GOT3 (cell line): ENCODE data around the gene PGPEP1.
A peak's percentile ranks its signal among the peaks of the same experiment; 100 is the strongest.
"Not testable (repeated sequence)": the region's sequence is repeated elsewhere in the genome, so short reads cannot be mapped to it uniquely, and the experiment has no call there.

ENCODE experiments used
- DNase-seq: peaks from one replicate; lab custom pipeline; 2025; ENCODE audit warnings: mixed read lengths; lab: John Stamatoyannopoulos, UW

PGPEP1 gene

GRCh38 chr19:18308051-18308947 lies 32.1 kb upstream of the PGPEP1 start:
- DNase-seq = no peak

GRCh38 chr19:18308948-18309325 lies 31.5 kb upstream of the PGPEP1 start:
- DNase-seq = no peak

DNA sequence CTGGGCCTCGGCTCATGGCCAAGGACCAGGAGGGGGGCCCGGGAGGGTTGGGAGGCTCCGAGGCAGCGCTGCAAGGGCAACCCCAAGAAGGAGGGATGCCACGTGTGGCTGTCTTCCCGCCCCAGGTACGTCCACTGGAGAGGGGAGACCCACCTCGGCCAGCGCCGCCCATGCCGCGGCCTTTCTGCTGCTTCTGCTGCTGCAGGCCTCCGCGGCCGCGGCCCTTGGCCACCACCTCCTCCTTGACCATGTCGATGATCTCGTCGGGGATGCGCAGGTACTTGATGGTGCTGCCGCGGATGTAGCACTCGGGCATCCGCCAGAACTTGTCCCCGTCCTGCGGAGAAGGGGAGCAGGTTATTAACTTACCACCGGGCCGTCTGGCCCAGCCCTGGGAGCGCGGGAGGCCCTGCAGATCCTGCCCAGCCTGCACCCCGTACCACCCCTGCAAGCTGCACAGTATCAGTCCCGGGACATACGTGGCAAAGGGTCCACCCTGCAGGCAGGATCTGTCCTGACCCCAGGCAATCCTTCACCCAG lies 30.8 kb upstream of the PGPEP1 start:
- no peak for DNase-seq

DNA sequence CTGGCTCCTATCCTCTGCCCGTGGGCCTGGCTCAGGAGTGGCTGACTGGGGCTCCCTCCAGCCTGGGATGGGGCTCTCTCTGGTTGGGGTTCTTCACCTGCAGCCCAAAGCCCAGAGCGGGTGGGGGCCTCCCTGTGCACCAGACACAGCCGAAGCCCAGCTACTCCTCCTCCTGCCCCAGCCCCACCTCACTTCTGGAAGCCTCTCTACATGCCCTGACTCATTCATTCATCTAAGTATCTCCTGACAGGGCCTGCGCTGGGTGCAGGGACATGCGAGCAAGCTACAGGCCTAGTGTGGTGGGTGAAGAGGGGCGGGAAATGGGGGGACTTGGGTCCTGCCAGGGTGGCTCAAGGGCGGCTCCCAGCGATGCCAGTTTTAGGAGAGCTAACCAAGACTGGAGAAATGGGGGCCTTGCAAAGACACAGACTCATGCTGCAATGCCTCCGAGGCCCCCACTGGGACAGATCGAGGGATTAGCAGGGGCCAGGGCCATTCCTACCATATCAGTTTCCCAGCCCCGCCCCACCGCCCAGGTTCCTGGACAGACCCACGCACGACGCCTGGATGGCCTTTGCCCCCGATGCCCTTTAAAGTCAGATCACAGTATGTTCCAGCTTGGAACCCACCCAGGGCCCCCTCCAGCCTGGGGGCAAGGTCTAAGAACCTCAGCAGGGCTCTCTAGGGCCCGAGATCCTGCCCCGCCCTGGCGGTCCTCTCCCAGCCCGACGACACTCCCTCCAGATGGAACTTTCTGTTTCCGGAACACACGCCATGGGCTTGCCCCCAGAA lies 30.1 kb upstream of the PGPEP1 start:
- no peak for DNase-seq

DNA sequence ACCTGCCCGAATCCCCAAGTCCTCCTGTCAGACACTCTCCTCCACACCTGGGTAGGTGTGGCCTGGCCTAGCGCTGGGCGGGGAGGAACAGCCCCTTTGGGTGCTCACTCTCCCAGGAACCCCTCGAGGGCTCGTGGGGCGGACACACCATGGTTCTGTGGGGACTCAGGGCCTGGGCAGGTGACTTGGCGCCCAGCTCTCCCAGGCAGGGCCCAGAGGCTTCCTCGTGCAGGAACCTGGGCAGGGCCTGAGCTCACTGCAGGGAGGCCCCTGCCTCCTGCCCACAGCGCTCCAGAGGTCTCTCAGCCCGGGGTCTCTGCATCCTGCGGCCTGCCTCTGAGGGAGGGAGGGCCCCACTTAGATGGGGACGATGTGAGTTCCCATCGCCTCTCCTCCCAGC lies 29.4 kb upstream of the PGPEP1 start:
- DNase-seq = no peak

DNA sequence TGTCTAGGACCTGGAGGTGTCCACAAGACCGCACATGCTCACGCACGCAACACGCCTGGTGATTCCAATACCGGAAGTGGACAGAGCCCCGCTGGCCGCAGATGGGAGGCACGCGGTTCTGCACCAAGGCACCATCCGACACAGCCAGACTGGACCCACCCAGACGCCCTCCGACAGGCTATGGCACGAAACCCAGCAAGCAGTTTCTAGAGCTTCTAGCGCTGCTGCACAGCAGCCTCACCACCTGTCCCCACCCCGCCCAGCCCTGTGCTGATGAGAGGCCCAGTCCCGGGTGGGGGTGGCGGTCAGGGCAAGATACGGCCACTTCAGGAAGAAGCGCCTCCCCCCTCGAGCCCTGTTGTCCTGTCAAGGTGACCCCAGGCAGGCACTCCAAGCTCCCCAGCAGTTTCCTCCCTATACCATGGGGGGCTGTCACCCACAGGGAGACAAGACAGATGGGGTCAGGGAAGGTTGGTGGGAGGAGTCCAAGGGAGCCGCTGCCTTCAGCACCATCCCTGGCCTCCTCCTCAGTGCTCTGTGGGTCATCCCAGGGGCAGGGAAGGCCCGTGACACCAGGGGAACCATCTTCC lies 28.8 kb upstream of the PGPEP1 start:
- no peak for DNase-seq

- DNase-seq = no peak
Measured at GRCh38 chr19:18312092-18312534, 28.3 kb upstream of the PGPEP1 start.

DNA sequence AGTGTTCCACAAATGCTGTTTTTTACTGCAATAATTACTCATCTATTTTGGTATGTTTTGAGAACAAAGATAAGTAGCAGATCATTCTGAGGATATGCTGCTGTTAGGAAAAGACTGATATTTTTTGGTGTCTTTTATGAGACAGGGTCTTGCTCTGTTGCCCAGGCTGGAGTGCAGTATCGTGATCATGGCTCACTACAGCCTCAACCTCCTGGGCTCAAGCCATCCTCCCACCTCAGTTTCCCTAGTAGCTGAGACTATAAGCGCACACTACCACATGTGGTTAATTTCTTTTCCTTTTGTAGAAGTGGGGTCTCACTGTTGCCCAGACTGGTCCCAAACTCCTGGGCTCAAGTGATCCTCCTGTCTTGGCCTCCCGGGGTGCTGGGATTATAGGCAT lies 27.0 kb upstream of the PGPEP1 start:
- DNase-seq = no peak

DNA sequence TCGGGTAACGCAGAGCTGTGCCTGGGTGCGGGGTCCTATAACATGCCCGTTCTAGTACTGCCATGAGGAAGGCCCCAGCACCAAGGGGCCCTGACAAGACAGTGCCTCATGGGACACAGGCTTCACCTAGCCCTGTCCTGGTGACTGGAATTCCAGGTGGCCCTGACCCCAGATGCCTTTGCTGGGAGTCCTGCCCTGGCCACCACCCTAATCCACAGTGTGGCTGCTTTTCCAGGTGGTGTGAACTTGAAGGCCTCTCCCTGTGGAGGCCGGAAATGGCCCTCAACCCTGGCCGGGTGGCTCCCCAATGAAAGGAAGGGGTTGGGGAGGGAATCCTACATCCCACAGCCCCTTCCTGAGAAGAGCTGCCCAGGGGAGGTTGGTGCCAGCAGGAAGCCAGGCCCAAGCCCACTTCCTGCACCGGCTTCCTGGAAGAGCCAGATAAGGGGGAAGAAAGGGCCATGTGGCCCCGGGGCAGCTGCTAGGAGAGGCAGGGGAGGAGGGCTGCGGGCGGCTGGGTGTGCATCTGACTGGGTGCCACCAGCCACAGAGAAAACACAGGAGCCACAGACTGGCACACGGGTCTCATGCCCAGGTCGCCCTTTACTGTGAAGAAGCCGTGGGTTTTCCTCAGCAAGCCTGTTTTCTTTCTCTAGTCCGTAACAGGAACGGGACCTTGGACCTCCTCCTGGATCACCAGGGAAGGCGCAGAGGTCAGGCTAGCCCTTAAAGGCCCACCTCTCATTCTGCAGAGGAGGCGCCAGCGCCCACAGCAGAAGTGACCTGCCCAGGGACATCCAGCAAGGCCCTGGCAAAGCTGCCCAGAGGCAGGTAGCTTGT lies 22.2 kb upstream of the PGPEP1 start:
- DNase-seq = no peak

DNA sequence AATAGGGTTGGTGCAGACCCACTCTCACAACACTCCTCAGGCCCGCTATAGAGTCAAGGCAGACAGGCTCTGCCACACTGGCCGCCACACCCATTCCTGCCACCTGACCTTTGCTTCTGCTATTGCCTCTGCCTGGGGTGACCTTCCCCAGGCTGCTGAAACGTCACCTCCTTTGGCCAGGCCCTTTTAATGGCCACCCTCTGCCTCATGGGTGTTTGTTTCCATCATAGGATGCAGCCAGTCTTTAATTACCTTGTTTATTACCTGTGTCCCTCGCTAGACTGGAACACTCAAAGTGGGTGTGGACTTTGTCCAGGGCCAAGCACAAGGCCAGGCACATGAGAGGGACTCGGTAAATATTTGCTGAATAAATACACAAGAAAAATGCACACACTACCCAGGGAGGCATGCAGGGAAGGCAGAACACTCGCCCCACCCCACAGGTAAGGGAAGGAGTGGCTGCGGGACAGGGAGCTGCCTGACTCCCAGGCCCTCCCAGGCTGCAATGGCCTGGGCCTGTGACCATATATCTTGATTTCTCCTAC lies 20.7 kb upstream of the PGPEP1 start:
- no peak for DNase-seq

GRCh38 chr19:18320865-18321733 lies 19.3 kb upstream of the PGPEP1 start:
- no peak for DNase-seq

DNA sequence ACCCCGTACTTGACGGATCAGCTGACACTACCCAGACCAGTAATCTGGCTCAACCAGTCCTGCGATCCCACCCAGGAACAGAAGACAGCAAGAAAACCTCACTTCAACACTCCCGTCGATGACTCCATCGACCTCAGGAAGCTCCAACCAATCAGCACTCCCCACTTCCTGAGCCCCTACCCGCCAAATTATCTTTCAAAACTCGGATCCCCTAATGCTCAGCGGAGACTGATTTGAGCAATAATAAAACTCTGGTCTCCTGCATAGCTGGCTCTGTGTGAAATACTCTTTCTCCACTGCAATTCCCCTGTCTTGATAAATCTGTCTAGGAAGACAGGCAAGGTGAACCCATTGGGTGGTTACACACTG lies 18.7 kb upstream of the PGPEP1 start:
- no peak for DNase-seq

DNA sequence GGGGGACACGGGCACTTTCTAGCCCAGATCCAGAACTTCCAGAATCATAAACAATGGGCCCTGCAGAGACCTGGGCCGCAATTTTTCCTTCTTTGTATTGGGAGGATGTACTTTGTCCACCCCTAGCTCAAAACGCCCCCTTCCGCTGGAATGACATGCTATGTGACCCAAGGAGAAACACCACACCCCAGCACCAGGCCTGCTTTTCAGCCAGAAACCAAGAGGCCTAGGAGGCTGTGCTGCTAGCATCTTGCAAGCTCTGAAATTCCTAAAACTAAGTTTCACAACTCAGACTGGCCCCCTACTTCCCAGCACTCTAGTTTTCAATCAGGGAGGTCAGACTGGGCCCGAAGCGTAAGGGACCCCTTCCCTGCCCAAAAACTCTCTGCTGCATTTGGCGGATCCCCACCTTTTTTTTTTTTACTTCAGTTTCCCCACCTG lies 18.1 kb upstream of the PGPEP1 start:
- no peak for DNase-seq

GRCh38 chr19:18322759-18323460 lies 17.5 kb upstream of the PGPEP1 start, which contains the start of gene LSM4:
LSM4 (minus strand) TSS chr19:18323076; CDS start chr19:18323020, 56 bp downstream.
- peak; percentile 93 for DNase-seq

GRCh38 chr19:18324373-18324731 lies 16.0 kb upstream of the PGPEP1 start:
- not testable (repeated sequence) for DNase-seq

- no peak for DNase-seq
Measured at GRCh38 chr19:18326772-18327171, 13.6 kb upstream of the PGPEP1 start.

- peak; percentile 77 for DNase-seq
Measured at GRCh38 chr19:18328340-18329034, 11.9 kb upstream of the PGPEP1 start.

DNA sequence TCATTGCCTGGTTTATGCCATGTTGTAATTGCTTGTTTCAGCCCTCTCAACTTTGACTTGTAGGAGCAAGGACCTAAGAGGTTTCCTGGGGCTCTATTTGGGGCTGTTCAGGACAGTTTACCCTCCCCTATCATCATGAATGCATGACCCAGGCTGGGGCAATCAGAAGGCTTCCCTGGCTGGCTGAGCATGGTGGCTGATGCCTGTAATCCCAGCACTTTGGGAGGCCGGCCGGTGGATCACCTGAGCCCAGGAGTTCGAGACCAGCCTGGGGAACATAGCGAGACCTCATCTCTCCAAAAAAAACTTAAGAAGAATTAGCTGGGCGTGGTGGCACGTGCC lies 11.4 kb upstream of the PGPEP1 start:
- DNase-seq = no peak

DNA sequence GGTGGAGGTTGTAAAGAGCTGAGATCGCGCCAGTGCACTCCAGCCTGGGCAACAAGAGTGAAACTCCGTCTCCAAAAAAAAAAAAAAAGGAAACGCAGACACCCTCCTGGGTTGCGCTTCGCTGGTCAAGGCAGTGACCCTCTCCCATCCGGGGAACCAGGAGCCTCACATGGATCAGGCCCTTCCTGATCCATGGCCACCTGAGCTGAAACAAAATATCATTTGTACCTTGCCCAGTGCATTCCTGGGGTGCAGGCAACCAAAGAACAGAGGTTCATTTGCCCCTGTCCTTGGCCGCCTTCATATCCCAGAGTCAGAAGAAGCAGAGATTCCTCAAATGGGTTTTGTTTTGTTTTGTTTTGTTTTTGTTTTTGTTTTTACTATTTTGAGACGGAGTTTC lies 9.5 kb upstream of the PGPEP1 start:
- DNase-seq = no peak
